ENCODE results near the gene SMLR1.
"Not testable (repeated sequence)": the region's sequence is repeated elsewhere in the genome, so short reads cannot be mapped to it uniquely, and the experiment has no call there.

SMLR1 gene

GRCh38 chr6:130827247-130828149 lies at the start of gene SMLR1:
Gene SMLR1, plus strand, starts transcription at chr6:130827406. Its CDS starts 8 bp downstream, at chr6:130827414.
- intact Hi-C loops (cut with DNase I), result no loop called here
- DNase-seq, result no peak

GRCh38 chr6:130778946-130779657 lies 48.1 kb upstream of the SMLR1 start:
- DNase-seq, result no peak
- intact Hi-C loops (cut with DNase I), result no loop called here

GRCh38 chr6:130779658-130780033 lies 47.6 kb upstream of the SMLR1 start:
- DNase-seq, result no peak
- intact Hi-C loops (cut with DNase I), result no loop called here

- no peak for DNase-seq
- intact Hi-C loops (cut with DNase I), result no loop called here
These were observed 47.1 kb upstream of the SMLR1 start for GRCh38 chr6:130780122-130780521.

GRCh38 chr6:130781557-130781956 lies 45.6 kb upstream of the SMLR1 start:
- DNase-seq, result no peak
- intact Hi-C loops (cut with DNase I), result no loop called here

- no peak for DNase-seq
- intact Hi-C loops (cut with DNase I), result no loop called here
These were observed 43.6 kb upstream of the SMLR1 start for GRCh38 chr6:130783416-130784107.

- intact Hi-C loops (cut with DNase I), result no loop called here
- DNase-seq, result no peak
These were observed 39.3 kb upstream of the SMLR1 start for GRCh38 chr6:130787726-130788500.

GRCh38 chr6:130788954-130789353 lies 38.3 kb upstream of the SMLR1 start:
- DNase-seq, result no peak
- intact Hi-C loops (cut with DNase I), result no loop called here

GRCh38 chr6:130794010-130794697 lies 33.1 kb upstream of the SMLR1 start:
- intact Hi-C loops (cut with DNase I), result no loop called here

GRCh38 chr6:130794738-130795137 lies 32.5 kb upstream of the SMLR1 start:
- intact Hi-C loops (cut with DNase I), result no loop called here
- no peak for DNase-seq

More at GRCh38 chr6:130794010-130794697, 33.1 kb upstream of the SMLR1 start:
- no peak for DNase-seq

GRCh38 chr6:130796313-130796905 lies 30.8 kb upstream of the SMLR1 start:
- intact Hi-C loops (cut with DNase I), result no loop called here
- no peak for DNase-seq

GRCh38 chr6:130797061-130797460 lies 30.1 kb upstream of the SMLR1 start:
- intact Hi-C loops (cut with DNase I), result no loop called here
- DNase-seq, result no peak

GRCh38 chr6:130801368-130801767 lies 25.8 kb upstream of the SMLR1 start:
- DNase-seq; intact Hi-C loops (cut with DNase I): not testable (repeated sequence)

GRCh38 chr6:130810307-130811030 lies 16.7 kb upstream of the SMLR1 start:
- no peak for DNase-seq
- intact Hi-C loops (cut with DNase I), result no loop called here

- intact Hi-C loops (cut with DNase I), result no loop called here
- DNase-seq, result no peak
These were observed 15.3 kb upstream of the SMLR1 start for GRCh38 chr6:130811932-130812331.

- no peak for DNase-seq
- intact Hi-C loops (cut with DNase I), result no loop called here
These were observed 12.7 kb upstream of the SMLR1 start for GRCh38 chr6:130814506-130814905.

GRCh38 chr6:130815200-130816071 lies 11.8 kb upstream of the SMLR1 start:
- intact Hi-C loops (cut with DNase I), result no loop called here
- DNase-seq, result no peak

- DNase-seq, result no peak
- intact Hi-C loops (cut with DNase I), result no loop called here
These were observed 4.5 kb upstream of the SMLR1 start for GRCh38 chr6:130822736-130823135.
